Measurements from ENCODE around the gene WDR64.
"Not testable (repeated sequence)": the region's sequence is repeated elsewhere in the genome, so short reads cannot be mapped to it uniquely, and the experiment has no call there.

WDR64 gene

GRCh38 chr1:241660424-241660972 is 8.4 kb downstream of the WDR64 start:
- no peak for DNase-seq

DNA sequence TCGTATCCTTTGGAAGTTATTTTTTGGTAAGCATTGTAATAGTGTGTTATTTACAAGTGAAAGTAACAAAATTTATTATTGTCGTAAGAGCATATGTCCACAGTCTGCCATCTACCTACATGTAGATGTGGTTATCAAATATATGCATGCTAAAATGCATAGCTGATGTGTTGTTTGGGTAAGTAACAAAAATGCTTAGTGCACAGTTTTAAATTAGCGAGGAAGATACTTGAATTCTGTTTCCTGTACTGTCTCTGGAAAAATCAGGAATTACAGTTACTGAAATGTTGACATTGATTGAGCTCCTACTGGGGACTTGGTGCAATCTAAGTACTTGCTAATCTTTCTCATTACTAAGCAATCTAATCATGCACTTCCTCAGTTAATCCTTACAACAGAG is 14.3 kb downstream of the WDR64 start:
- DNase-seq: no peak

DNA sequence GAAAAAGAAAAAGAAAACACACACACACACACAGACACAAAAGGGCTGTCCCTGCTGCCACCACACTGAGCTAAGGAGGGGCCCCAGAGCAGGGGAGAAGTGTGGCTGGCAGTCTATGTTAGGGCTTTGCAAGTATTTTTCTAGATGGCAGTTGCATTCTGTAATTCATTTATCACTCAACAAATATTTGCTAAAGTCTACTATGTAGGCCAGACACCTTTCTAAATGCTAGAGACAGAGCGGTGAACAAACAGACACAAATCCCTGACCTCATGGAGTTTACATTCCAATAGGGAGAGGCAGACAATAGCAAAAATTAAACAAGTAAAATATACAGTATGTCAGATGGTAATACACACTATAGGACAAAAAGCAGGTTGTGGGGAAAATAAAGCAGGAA is 20.2 kb downstream of the WDR64 start:
- no peak for DNase-seq

DNA sequence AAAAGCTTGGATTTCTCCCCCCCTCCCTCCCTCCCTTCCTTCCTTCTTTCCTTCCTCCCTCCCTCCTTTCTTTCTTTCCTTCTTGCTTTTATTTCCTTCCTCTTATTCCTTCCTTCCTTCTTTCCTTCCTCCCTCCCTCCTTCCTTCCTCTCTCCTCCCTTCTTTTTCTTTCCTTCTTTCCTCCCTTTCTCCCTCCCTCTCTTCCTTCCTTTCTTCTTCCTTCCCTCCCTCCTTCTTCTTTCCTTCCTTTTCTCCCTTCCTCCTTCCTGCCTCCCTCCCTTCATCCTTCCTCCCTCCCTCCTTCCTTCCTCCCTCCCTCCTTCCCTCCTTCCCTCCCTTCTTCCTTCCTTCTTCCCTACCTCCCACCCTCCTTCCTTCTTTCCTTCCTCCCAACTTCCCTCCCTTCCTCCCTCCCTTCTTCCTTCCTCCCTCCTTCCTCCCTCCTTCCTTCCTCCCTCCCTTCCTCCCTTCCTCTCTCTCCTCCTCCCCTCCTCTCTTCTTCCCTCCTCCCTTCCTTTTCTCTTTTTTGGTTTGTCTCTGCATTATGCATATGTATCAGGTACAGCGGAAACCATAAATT is 22.8 kb downstream of the WDR64 start:
- DNase-seq: no peak

DNA sequence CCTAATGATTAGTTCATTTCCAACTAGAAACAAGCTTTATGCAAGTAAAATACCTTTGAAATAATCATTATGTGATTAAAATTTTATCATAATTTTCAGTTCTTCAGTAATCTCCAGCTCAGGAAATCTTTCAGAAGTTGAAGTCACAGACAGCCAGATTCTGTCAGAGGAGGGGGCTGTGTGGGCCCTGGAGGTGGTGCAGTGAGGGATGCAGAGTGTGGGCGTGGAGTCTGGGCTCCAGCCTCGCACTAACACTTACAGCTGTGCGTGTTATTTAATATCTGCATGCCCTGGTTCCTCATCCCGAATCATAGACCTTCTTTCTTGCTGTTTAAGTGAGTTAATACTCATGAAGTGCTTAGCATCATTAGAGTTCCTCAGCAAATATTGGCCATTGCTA is 23.9 kb downstream of the WDR64 start:
- DNase-seq: no peak

DNA sequence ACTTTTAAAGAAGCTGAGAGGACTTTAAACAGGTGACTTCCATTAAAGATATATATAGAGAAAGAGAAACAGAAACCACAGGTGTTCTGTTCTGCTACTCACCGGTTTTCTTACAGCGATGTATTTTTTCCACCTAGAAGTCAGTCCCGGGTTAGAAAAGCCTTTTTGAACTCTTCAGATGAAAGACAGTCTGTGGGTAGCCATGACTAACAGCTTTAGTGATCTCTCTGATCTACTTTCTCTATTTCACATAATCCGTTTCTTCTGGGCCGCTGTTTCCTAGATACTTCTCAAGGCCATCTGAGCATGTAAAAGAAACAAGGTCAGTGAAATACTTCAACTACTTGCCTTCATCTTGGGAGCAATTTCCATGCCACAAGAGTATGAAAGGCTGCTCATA is 25.1 kb downstream of the WDR64 start:
- DNase-seq: peak; percentile 75

DNA sequence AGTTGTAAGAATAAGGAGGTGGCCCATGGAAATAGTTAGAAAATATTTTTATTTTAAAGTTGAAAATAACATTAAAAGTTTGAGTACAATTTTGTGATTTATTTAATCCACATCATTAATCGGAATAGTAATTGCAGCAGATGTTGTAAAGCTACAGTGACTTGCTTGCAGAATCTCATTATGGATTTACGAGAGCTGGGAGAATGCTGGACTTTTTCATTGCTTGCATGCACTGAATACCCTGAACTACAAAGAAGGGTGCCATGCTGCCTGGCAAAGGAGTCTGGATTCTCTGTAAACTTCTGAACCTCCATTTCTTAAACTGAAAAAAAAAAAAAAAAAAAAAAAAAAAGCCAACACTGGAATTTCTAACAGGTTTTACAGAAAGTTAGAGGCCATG is 26.5 kb downstream of the WDR64 start:
- no peak for DNase-seq

DNA sequence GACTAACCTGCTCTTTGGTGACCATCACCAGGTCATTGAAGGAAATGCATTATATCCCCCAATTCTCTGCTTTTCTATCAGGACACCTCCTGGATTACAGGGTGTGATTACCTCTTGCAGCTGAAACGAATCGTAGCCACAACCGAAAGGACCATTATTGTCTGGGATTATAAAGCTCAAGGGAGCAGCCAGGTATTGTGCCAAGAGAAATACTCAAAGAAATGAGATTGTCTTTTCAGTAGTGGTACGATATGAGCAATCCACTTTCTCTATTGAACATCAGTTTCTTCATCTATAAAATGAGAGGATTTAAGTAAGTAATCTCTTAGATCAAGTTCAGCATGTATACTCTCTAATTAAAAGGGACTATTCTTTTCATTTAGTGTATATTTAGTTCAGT is 27.3 kb downstream of the WDR64 start:
- DNase-seq: no peak

GRCh38 chr1:241679961-241680360 is 27.9 kb downstream of the WDR64 start:
- DNase-seq: no peak

GRCh38 chr1:241681861-241682448 is 29.9 kb downstream of the WDR64 start:
- not testable (repeated sequence) for DNase-seq

- DNase-seq: no peak
Observed at GRCh38 chr1:241682921-241683320, 30.8 kb downstream of the WDR64 start.

GRCh38 chr1:241684108-241684507 is 32.0 kb downstream of the WDR64 start:
- no peak for DNase-seq

GRCh38 chr1:241688940-241689368 is 36.9 kb downstream of the WDR64 start:
- no peak for DNase-seq

- no peak for DNase-seq
Observed at GRCh38 chr1:241695246-241696171, 43.4 kb downstream of the WDR64 start.

- no peak for DNase-seq
Observed at GRCh38 chr1:241696172-241696814, 44.2 kb downstream of the WDR64 start.

- DNase-seq: no peak
Observed at GRCh38 chr1:241696815-241697639, 44.9 kb downstream of the WDR64 start.

DNA sequence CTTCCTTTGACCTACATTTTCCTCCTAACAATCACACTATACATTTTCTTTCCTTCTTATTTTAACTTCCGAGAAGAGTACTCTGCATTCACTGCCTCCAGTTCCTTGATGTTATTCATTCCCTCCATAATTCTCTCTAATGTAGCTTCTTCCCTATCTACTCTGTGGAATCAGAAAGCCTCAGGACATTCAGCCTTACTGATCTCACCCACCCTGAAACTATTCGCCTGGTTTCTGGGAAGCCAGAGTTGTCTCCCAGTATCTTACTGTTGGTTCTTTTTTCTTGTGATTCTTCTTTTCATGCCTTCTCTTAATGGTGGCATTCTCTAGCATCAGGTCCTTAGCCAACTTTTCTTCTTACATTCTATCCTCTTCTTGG is 45.5 kb downstream of the WDR64 start:
- no peak for DNase-seq

- no peak for DNase-seq
Observed at GRCh38 chr1:241698177-241698576, 46.1 kb downstream of the WDR64 start.

GRCh38 chr1:241701483-241702295 is 49.6 kb downstream of the WDR64 start:
- no peak for DNase-seq

DNA sequence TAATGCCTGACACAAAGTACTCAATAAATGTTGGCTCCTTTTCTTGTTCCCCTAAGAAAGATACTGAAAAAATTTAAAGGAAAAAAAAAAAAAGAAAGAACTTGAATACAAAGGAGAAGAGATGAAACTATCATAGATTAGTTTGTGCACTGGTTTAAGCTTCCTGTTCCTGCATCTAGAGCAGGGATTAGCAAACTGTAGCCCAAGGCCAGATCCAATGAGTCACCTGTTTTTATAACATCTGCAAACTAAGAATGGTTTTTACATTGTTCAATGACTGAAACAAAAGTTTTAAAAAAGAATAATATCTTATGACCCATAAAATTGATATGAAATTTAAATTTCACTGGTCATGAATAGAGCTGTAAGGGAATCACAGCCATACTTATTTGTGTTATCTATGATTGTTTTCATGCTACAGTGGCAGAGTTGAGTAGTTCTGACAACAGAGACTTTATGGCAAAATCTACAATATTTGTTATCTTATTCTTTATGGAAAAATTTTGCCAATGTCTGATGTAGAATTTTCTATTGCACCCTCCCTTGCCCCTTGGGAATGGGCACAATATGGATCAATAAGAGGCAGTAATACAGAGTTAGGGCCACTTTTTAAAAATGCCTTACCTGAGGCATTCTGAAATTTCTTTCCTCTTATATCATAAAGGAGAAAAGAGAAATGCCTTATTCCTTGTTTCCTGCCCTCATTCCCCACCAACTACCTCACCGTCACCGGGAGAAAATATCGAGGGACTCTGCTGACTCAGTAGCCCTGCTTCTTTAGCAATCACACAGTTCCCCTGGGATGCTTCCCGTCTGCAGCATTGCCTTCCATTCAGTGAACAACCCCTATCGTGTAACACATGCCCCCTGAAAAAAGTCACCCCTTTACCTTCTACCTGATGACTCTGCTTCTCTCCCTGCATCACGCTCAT is 50.6 kb downstream of the WDR64 start:
- DNase-seq: no peak

Data from CD4-positive, alpha-beta T cell treated with Interleukin-4 for 4 hours (primary cell).